HG03520 (cell line): Measurements from ENCODE around the gene FBXL17.

Experiments
- ATAC-seq: cut with Tn5 transposase; IDR thresholded peaks from one replicate; pipeline ENCODE4 v1.9.1; 2021; ENCODE audit warnings: mild to moderate bottlenecking, moderate library complexity; ENCODE audit not compliant: unreplicated experiment

FBXL17 gene

GRCh38 chr5:107964722-107965121, 417.2 kb downstream of the FBXL17 start:
- ATAC-seq, result no peak

DNA sequence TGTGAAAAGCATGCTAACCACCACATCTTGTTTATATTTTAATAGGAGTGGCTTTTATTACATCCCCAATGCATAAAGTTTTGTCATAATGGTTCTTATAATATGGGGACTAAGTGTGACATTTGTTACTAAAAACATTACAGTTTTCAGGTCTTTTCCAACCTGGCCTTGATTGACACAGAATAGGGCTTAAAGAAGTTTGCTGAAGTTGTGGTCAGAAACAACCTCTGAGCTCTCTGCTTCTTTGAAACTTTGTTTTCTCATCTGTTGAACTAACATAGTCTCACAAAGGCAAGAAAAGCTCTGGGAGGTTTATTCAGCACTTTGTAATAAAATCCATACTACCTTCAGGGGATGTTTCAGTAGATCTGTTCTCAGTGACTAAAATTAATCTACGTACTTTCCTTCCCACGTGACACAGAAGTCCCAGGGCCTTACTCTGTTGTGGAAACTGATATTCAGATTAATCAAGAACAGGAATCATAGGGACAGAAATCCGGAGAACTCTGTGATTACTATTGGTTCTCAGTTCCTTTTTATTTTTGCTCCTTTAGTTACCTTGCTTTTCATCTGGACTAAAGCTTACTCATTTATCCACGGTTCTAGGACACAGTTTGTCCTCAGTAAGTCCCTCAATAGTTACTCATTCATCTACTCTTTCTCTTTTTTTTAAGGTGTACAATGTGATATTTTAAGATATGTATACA, 422.2 kb downstream of the FBXL17 start:
- ATAC-seq, result no peak

GRCh38 chr5:107958861-107959260, 423.0 kb downstream of the FBXL17 start:
- ATAC-seq, result no peak

- no peak for ATAC-seq
Measured at GRCh38 chr5:107958432-107958831, 423.5 kb downstream of the FBXL17 start.

- ATAC-seq, result no peak
Measured at GRCh38 chr5:107957051-107957450, 424.8 kb downstream of the FBXL17 start.

GRCh38 chr5:107955321-107955720, 426.6 kb downstream of the FBXL17 start:
- ATAC-seq, result no peak

GRCh38 chr5:107954254-107954653, 427.6 kb downstream of the FBXL17 start:
- no peak for ATAC-seq

DNA sequence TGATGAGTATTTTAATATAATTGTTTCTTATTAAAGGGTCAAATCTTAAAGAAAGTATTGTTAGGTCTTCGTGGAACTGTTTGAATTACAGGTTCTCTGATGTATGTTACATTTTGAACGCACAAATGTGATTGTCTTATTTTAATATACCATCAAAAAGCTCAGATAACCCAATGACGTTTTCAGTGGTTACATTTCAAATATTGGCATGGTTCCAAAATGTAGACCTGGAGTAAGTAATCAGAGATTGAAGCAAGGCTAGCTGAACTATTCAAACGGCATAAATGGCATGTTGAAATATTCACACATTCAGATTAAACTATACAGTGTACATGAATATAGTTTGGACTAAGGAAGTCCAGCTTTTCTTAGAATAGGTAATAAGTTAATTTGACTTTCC, 429.4 kb downstream of the FBXL17 start:
- ATAC-seq, result no peak

- ATAC-seq, result no peak
Measured at GRCh38 chr5:107951309-107951708, 430.6 kb downstream of the FBXL17 start.

DNA sequence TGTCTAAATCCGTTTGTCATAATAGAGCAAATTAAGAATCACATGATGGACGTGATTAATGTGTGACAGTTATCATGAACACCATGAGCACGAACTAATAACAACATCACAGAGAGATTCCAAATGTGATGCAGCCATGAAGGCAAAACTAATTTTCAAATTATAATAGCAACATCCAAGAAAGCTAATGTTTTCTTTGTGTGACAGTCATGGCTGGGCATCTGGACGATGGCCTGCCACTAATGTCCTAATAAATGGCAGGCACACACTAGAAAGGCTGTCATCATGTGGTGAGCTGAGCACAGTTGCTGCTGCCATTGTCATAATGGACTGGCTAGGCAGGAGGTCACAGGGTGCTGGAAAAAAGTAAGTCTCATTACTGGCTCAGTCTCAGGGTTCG, 431.1 kb downstream of the FBXL17 start:
- no peak for ATAC-seq

DNA sequence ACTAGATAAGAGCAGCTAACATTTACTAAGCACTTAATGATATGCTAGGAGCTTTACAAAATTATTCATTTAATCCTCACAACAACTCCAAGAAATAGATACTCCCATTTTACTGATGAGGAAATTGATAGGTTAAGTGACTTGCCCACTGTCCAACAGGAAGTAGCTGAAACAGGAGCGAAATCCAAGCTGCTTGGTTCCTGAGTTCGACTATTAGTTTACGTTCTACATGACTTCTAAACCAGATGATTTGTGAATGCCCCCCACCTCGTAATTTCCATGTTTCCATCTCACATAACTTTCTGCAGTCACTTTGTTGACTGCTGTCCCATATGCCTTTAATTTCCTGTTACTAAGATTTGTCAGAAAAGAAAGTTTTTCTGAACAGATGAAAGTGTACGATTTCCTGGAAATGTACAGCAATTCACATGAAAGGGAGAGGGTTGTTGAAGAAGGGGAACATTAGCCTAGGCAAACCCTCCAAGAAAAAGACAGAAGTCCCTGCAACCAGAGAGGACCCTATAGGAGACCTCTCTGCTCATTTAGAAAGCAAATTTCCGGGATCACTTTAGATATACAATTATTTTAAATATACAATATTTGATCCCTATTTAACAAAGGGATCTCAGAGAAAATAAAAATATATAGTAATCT, 432.1 kb downstream of the FBXL17 start:
- ATAC-seq, result no peak

DNA sequence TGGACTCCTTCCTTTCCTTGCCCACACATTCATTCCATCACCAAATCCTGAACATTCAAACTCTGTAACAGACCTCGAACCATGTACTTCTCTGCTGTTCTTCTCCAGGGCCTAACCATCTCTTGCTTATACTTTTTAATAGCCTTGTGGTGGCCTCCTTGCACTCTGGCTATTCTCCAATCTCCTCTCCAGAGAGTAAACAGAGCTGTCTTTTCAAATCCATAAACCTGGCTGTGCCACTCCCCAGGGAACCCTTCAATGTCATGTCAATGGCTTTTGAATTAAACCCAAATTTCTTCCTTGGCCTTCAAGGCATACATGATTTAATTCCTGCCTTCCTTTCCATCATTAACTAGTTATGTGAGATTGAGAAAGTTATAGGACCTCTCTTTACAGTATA, 433.5 kb downstream of the FBXL17 start:
- ATAC-seq, result no peak

GRCh38 chr5:107945061-107945460, 436.8 kb downstream of the FBXL17 start:
- ATAC-seq, result no peak

GRCh38 chr5:107943923-107944322, 438.0 kb downstream of the FBXL17 start:
- no peak for ATAC-seq

- ATAC-seq, result no peak
Measured at GRCh38 chr5:107941036-107941435, 440.9 kb downstream of the FBXL17 start.

DNA sequence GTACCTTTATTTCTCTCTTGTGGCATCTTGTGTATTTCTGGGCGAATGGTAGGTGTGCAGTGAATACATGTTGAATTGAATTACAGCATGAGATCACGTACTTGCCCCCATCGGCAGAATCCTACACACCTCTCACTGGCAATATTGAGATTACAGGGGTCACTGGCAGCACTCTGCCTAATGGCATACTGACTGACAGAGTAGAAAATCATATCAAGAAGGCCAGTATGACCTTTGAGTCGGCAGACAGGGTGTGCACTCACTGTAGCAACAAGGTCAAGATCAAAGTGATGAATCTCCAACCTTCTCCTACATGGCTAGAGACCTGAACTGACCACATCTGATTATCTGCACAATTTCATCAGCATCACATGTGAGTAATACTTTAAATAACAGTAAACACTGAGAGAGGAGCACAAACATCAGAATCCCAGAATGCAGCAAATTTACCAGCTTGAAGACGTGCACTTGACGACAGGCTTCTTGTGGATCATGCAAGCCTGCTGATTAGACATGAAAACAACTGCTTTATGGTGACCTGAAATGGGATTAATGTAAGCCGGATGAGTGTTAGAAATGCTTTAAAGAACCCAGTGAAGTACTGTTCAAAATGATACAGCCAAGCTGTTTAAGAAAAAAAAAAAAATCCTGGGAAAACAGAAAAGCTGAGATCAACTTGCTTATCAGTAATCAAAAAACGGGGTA, 444.1 kb downstream of the FBXL17 start:
- ATAC-seq, result no peak

GRCh38 chr5:107937204-107937603, 444.7 kb downstream of the FBXL17 start:
- ATAC-seq, result no peak

GRCh38 chr5:107936515-107936914, 445.4 kb downstream of the FBXL17 start:
- ATAC-seq, result no peak

DNA sequence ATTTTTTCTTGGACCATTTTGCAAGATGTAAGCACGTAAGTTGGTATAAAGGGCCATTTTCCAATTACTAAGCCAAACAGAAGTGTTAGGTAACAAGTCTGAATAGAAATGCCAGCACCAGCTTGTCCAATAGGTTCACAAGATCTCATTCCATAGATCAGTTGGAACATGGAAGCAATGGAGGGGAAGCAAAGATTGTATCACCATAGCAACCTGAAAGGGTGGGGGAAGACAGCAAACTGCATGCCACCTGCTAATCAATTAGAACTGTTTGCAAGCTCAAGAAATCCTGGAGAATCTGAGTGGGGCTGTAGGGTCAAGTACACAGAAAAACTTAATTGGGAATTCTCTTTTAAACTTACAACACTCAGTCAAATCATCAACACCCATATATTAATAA, 446.3 kb downstream of the FBXL17 start:
- no peak for ATAC-seq

DNA sequence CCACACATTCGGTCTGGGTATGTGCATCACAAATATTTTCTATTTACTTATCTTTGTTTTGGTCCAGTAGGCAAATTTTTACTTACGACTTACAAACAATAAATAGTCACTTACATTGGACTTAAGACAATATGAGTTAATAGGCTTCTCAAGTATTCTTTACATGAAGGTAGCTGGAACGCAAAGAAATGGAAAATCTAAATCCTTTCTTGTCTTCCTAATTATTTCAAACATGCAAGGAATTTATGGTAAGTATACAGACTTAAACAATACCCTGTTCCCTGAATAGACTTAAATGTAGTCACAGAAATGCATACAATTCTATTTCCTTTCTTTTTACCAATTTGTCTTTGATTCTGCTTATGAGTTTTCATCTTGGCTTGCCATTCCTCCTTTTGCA, 448.6 kb downstream of the FBXL17 start:
- ATAC-seq, result no peak

DNA sequence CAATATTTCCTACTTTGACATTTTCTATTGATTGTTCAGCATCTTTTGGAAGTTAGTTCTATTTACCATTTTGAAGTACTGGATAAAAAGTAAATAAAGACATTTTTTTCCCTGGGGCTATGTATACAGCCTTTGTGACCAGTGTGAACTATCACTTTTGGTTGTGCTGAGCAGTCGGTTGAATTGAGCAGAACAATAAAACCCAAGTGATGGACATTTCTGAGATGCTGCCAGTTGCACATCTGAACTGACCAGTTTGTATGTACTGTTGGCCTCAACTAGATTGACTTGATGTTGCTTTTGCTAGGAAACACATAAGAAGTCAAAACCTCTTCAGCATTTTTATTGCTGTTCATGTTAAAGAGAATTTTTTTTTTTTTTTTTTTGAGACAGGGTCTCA, 451.0 kb downstream of the FBXL17 start:
- ATAC-seq, result no peak

DNA sequence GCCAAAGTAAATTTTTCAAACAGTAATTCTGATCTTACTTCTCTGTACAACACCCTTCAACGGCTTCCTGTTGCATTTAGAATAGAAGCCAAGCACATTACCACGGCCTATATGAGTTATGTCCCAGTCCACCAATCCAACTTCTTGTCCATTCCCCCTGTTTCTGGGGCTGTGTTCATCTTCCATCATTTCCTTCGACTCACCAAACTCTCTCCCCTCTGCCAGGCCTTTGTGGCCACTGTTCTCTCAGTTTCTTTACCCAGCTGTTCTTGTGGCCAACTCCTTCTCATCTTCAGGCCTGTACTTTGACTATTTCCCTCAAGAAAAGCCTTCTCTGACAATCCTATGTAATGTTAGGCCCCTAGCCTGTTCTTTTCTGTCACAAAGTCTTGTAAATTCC, 451.8 kb downstream of the FBXL17 start:
- ATAC-seq, result no peak
